ENCODE results near the gene CREBBP.

The CREBBP gene

DNA sequence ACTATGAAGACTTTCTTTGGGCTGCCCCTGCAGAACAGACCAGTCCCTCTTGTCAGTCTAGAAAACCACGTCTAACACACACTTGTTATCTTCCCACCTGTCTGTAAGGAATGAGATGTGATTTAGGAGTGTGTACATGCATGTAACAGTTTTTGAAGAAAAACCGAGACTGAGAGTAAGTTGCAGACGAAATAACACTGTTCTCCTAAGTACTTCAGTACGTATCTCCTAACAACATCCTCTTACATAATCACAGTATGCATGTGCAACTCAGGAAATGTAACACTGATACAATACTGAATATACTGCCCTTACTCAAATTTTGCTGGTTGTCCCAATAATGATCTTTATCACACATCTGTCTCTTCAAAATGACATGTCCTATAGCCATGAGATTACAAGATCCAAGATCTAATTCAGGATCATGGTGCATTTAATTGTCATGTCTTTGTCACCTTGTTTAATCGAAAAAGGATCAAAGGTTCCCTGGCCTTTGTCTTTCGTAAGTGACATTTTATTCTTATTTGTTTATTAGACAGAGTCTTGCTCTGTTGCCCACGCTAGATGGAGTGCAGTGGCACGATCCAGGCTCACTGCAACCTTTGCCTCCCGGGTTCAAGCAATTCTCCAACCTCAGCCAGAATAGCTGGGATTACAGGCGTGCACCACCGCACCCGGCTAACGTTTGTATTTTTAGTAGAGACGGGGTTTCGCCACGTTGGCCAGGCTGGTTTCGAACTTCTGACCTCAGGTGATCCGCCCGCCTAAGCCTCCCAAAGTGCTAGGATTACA lies 25.6 kb downstream of the CREBBP start:
- DNase-seq, result no peak

DNA sequence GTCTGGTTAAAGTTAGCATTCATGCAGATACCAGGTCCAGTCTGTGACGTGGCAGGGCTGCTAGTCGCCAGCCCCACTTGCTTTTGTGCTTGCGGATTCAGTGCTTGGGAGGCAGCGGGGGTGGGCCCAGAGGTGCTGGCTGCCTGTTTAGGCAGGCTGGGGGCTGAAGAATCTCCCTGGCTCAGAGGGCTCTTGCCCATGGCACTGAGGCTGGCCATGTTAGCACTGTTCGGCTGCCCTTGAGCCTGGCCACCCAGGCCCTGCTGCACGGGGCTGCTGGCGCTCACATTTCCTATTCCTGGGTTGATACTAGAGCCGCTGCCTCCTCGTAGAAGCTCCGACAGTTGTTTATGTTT lies 30.0 kb downstream of the CREBBP start:
- DNase-seq, result no peak

DNA sequence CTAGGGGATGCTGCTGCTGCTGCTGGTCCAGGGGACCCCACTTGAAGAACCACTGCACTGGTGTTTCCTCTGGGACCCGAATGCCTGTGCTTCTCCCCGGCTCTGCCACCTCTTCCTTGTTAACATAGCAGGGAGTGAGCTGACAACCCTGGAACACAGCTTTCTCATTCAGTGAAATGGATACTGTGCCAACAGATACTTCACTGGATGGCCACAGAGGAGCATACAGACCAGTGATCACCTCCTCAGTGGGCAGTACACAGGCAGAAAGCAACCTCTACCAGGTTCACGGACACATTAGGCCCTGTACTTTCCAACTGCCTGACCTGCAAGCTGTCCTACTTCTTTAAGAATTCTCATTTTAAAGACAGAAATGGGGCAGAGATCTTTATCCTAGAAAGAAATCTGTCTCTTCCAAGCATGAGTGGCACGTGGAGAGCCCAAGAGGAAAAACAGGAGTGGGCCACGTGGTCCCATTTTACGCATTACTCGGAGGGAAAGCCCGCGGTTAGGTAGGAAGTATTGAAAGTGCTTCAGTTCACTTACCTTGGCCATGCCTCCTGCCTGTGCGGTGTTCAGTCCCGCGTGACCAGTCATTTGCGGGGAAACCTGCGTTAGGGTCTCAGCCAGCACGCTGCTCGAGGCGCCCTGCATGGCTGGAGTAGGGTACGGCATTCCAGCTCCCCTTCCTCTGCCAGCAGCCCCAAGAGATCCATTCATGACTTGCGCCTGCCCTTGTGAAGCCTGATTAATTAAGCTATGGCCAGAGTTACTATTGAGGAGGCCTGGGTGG lies 30.6 kb downstream of the CREBBP start:
- DNase-seq, result no peak

DNA sequence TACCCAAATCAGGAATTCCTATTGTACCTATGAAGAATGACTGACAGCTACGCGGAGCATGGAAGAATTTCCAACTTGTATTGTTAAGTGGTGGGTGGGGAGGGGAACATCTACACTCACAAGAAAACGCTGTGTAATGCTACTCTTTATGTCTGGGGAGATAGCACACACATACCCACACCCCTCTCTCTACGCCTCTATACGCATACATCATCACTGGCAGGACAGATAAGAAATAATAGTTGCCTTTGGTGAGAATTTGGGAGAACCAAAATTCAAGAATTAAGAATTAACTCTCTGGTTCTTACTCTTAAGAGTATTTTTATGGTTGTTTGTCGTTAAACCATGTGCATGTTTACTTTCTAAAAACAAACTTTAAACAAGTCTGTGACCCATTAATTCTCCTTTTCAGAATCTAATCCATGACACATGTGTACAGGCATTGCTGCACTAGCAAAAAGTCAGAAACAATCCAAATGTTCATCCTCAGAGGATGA lies 33.9 kb downstream of the CREBBP start:
- no peak for DNase-seq

DNA sequence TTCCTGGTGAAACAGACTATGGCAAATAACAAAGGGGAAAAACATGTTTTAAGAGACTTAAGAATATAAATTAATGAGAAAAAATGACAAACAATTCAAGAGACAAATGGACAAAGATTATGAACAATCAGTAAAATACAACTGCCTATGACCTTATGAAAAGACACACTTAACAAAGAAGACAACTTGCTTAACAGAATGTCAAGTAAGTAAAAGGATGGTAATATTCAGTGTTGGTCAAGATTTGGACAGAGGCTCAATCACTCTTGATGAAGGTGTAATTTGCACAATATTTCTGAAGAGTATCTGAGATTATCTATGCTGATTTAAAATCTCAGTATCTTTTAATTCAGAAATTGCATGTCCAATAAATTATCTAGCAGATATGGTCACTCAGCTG lies 34.4 kb downstream of the CREBBP start:
- DNase-seq, result no peak

DNA sequence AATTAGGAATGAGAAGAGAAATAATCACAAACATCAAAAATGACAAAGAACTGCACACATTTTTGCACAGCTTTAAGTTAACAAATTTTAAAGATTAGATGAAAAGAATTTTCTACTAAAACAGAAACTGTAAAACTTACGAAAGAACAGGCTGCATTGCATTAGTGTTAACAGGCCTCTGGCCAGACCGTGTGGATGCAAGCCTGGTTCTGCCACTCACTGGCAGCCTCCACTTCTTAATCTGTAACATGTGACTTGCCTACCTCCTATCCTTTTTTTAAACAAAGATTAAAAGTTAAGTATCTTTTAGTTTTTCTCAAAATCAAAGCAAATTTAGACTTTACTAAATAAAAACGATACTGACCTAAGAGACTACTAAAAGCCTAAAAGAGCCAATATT lies 37.5 kb downstream of the CREBBP start:
- DNase-seq, result no peak

DNA sequence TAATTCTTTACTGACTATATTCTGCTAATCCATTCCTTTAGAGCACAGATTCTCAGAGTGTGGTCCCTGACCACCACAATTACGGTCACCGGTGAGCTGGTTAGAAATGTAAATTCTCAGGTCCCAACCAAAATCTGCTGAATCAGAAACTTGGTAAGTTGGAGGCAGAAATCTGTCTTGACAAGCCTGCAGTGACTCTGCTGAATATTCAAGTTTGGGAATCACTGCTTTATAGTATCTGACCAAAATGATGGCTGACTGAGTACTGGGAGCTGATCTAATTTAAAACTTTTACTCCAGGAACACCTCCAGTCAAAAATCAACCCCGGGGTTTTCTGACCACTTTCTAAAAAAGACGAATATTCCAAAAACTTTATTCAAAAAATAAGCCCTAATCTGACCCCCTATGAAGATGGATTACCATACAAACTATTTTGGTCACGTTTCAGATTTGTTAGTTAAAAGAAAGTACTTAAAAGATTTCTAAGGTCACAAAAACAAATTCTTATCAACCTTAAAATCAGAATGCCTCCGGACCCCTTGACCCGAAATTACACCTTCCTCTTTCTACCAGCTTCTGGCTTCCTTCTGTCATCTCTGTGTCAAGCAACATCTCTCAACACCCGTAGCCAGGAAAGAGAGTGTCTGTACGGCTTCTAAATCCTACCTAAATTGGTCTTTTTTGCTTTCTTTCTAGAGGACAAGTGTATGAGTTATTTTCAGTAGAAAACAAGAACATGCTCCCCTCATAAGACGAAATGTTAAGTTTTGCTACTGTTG lies 38.6 kb downstream of the CREBBP start:
- no peak for DNase-seq

DNA sequence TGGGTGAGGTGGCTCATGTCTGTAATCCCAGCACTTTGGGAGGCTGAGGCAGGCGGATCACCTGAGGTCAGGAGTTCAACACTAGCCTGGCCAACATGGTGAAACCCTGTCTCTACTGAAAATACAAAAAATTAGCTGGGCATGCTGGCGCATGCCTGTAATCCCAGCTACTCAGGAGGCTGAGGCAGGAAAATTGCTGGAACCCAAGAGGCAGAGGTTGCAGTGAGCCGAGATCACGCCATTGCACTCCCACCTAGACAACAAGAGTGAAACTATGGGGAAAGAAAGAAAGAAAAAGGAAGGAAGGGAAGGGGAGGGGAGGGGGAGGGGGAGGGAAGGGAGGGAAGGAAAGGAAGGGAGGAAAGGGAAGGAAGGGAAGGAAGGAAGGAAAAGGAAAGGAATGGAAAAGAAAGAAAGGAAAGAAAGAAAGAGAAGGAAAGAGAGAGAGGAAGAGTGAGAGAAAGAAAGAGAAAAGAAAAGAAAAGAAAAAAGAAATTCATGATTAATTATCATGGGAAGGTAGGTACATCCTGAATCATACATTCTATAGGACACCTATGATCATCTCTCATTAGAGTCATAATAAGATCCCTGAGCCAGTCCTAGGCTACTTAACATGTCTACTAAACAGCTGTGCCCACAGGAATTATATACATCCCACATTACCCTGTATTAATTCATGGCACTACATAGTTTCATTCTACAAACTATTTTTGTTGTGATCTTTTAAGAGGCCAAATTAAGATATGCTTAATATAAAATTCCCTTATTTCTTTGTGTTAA lies 40.9 kb downstream of the CREBBP start:
- no peak for DNase-seq

DNA sequence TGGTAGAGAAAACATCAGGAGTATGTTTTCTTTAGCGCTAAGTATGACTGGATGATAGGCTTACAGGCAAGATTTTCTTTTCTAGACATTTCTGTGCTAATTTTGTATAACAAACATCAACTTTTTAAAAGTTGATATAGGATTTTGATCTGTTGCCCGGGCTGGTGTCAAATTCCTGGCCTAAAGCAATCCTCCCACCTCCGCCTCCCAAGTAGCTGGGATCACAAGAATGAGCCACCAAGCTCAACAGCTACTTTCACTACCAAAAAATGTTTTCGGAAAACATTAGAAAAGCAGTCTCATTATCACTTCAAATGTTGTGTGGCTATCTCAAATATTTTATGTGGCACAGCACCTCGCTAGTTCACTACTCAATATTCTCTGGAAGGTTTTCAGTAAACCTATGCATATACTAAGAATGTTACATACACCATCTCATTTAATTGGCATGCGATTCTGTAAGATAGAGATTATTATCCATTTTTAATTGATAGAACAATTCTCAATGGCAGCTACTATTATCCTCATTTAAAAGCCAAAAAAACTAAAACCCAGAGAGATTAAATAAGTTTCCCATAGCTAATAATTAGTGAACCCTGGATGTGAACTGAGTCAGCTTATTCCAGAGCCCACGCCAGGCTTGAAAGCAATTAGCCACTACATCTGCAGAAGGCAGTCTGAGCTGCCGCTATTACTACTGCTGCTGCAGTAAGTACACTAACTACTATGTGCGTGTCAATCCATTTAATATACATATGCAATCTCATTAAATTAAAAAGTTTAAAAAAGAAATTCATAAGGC lies 41.7 kb downstream of the CREBBP start:
- no peak for DNase-seq

DNA sequence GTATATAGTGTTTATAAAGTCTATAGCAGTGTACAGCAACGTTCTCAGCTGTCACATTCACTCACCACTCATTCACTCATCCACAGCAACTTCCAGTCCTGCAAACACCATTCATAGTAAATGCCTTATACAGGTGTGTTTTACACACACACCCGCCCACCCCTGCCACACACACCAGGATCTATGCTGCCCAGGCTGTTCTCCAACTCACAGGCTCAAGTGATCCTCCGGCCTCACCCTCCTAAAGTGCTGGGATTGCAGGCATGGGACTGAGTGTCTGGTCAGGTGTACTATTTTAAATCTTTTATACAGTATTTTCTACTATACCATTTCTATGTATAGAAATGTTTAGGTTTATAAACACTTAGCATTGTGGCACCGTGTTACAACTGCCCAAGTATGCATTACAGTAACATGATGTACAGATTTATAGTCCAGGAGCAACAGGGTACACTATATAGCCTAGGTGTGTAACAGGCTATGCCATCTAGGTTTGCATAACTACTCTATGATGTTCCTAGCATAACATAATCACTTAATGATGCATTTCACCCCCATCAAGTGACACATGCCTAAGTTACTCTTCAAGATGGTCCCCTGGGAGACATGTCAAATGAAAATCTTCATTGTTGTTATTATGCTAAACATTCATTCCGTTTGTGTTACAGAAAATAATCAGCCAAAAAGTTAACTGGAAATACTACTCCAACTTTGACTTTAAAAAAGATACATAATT lies 42.5 kb downstream of the CREBBP start:
- no peak for DNase-seq

DNA sequence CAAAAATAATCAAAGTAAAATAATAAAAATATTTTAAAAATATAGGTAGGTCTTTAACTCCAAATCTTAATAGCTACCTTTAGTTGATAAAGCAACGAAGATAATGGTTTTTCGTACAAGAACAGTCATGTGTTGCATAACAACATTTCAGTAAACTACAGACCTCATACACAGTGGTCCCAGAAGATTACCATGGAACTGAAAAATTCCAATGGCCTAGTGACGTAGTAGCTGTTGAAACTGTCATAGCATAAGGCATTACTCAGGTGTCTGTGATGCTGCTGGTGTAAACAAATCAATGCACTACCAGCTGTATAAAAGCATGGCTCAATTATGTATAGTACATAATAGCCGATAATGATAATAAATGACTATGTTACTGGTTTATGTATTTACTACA lies 43.9 kb downstream of the CREBBP start:
- DNase-seq, result no peak

DNA sequence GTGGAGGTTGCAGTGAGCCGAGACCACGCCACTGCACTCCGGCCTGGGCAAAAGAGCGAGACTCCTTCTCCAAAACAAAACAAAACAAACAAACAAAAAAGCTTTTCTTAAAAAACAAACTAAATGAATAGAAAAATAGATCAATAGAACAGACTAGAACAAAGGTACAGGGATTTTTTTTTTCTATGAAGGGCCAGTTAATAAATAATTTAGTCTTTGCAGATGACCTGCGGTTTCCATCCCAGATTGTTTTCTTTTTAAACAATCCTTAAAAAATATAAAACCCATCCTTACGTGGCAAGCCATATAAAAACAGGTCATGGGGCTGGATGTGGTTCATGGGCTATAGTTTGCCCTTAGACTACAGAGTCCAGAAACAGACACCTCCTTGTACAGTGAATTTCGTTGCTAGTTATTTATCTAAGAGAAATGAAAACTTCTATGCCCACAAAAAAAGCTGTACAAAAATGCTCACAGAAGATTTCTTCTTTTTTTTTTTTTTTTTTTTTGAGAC lies 45.4 kb downstream of the CREBBP start:
- DNase-seq, result no peak

DNA sequence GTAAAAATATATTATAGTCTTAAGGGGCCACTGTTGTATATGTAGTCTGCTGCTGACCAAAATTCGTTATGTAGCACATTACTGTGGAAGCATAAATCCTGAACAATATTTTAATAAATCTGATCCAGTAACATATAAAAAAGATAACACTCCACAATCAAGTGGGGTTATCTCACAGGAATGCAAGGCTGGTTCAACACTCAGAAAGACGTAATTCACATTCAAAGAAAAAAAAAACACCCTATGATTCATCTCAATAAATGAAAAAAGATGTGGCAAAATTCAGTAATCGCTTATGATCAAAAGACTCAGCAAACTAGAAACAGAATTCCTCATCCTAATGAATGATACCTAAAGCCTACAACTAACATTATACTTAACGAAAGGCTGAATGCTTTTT lies 47.8 kb downstream of the CREBBP start:
- DNase-seq, result no peak

DNA sequence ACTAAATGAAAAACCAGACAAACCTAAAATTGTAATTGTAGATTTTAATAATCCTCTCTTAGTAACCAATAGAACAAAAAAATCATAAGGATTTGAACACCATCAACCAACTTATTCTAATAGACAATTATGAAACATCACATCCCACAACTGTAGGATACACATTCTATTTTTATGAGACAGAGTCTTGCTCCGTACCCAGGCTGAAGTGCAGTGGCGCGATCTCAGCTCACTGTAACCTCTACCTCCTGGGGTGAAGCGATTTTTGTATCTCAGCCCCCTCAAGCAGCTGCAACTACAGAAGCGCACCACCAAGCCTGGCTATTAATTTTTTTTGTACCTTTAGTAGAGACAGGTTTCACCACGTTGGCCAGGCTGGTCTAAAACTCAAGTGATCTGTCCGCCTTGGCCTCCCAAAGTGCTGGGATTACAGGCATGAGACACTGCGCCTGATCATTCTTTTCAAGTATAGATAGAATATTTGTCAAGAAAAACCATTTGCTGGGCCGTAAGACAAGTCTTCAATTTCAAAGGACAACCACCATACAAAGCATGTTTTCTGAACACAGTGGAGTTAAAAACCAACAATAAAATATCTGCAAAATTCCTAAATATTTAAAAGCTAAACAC lies 49.8 kb downstream of the CREBBP start:
- no peak for DNase-seq

DNA sequence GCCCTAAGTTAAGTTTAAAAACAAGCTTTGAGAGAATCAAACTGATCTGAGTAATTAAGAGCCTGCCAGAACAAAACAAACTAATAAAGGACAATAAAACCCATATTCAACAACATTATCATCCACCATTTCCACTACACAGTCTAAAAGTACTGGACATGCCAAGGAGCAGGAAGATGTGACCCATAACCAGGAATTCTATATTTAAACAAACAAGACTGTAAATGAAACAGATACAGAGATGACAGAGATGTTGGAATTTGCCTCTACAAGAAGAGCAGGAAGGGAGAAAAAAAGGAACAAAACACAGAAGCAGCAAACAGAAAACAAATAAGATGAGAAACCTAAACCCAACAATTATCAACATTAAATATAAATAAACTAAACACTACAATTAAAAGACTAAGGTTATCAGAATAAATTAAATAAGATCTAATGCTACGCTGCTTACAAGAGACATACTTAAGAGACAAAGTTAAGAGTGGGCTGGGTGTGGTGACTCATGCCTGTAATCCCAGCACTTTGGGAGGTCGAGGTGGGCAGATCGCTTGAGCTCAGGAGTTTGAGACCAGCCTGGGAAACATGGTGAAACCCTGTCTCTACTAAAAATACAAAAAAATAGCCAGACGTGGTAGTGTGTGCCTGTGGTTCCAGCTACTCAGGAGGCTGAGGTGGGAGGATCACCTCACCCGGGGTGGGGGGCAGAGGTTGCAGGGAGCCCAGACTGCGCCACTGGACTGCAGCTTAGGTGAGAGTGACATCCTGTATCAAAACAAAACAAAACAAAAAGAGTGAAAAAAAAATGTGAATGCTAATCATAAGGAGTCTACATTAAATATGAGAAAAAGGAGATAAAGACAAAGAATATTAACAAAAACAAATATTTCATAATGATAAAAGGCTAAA lies 50.6 kb downstream of the CREBBP start:
- no peak for DNase-seq

DNA sequence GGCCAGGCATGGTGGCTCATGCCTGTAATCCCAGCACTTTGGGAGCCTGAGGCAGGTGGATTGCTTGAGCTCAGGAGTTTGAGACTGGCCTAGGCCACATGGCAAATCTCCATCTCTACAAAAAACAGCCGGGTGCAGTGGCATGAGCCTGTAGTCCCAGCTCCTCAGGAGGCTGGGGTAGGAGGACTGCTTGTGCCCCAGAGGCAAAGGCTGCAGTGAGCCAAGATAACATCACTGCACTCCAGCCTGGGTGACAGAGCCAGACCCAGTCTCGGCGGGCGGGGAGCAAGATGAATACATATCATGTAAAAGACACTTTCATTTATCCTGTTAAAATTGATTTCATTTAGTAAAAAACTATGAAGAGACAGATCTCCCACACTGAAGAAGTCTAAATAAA lies 54.6 kb downstream of the CREBBP start:
- DNase-seq, result no peak

DNA sequence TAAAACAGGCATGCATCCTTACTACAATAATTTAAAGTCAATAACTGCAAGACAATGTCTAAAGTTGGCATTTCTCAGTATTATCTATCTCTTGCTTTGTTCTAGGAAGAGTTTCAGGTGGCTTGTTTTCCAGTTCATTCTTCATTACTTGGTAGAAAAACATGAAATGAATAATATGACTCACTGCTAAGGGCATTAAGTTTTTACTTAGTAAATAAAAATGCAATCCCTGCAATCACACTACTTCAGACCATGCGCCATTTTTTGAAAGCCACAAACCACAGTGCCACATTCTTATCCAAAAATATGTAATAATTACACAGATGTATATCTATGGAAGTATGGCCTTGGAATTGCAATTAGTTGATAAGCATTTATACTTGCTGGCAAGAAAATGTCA lies 55.4 kb downstream of the CREBBP start:
- DNase-seq, result no peak

DNA sequence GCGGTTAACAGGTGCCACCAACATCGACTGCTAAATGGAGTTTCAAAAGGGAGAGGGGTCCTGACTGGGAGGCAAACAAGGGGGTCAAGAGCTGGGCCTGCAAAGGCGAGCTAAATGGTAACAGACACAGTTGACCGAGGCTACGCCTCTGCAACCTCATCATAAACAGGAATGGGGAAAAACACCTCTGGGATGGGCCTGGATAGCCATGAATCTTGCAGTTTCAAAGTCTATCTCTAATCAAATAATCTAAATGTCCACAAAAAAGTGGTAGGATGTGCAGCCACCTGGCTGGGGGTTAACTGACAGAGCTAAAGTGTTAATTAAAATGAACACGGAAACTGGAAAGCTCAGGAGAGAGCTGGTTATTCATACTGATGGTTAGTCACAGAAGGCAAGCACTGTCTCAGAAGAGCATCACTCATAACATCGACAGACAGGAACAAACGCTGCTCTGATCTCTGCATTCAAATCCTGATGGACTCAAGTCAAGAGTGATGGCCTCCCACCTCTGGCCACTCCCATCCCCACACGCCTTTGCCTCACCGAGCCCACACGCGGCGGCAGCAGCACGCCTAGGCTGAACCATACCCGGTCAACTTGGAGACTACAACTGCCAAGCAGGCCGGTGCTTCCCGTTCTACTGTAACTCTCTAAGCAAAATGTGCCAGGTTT lies 56.3 kb downstream of the CREBBP start:
- DNase-seq, result no peak

DNA sequence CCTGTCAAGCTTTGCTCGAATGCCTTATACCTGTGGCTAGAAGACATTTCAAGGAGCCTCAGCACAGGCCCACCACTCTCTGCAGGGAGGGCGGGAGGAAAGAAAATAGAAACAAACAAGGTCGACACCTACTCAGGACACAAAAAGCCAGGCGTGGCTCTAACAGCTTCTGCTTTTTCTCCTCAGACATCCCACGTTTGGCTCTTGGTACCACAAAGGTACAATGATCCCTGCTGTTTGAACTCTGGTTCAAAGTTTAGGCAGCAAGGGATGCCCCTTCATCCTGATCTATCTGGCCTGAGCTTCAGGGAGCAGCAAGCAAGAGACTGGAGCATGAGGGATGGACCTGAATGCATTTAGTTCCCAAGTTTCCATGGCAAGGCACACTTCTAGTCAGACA lies 57.1 kb downstream of the CREBBP start:
- no peak for DNase-seq

Data from NCI-H510A (cell line).